ENCODE measurements around the gene DHRS12. TPM values are rescaled to one million over a fixed set of nuclear protein-coding genes. Genes with fewer than 3 reads are reported as not detected.

Gene DHRS12
- total and polyA plus RNA-seq, 2 donors from 2014 or later, result 20.4 to 36.1 TPM

- FAIRE-seq, result no peak
- H3K9ac ChIP-seq (ENCODE audit: low read length in 3 of 3), result no peak overlapping the region
- no peak overlapping the region for H3K27ac ChIP-seq (ENCODE audit: low read depth in 2 of 2, low read length in 2 of 2)
- H3K9me3 ChIP-seq (ENCODE audit: control insufficient read depth in 2 of 3, insufficient read depth in 1 of 3, low read length in 3 of 3), result no peaks in the 10 kb centered on the region
- peaks cover 0 to 2% (median 0%) of the 10 kb centered on the region in 3 donors for H3K4me1 ChIP-seq (ENCODE audit: control insufficient read depth in 2 of 3, insufficient read depth in 2 of 3, low read depth in 1 of 3, low read length in 3 of 3)
- intact Hi-C loops (cut with DNase I), result no loop called here
- no peak for TF ChIP-seq CTCF (IDR thresholded peaks at IDR 0.05; ENCODE audit: borderline replicate concordance, extremely low read depth, insufficient read depth)
- H3K4me3 ChIP-seq (ENCODE audit: low read length in 3 of 3), result no peak overlapping the region
- no peaks in the 10 kb centered on the region for H3K27me3 ChIP-seq (ENCODE audit: control insufficient read depth, insufficient read depth, low read length)
- H3K36me3 ChIP-seq (ENCODE audit: control insufficient read depth in 2 of 3, insufficient read depth in 3 of 3, low read length in 3 of 3), result no peaks in the 10 kb centered on the region
- DNase-seq, result no peak
These were observed 19.9 kb upstream of the DHRS12 start for GRCh38 chr13:51823863-51824262.

GRCh38 chr13:51823359-51823758, 19.4 kb upstream of the DHRS12 start:
- DNase-seq (peak in 1 of 5 donors; percentile 15), FAIRE-seq (no peak)
- peaks cover 0 to 2% (median 0%) of the 10 kb centered on the region in 3 donors for H3K4me1 ChIP-seq (ENCODE audit: control insufficient read depth in 2 of 3, insufficient read depth in 2 of 3, low read depth in 1 of 3, low read length in 3 of 3)
- H3K9ac ChIP-seq (ENCODE audit: low read length in 3 of 3), result no peak overlapping the region
- no peaks in the 10 kb centered on the region for H3K9me3 ChIP-seq (ENCODE audit: control insufficient read depth in 2 of 3, insufficient read depth in 1 of 3, low read length in 3 of 3)
- no peak overlapping the region for H3K27ac ChIP-seq (ENCODE audit: low read depth in 2 of 2, low read length in 2 of 2)
- TF ChIP-seq CTCF (IDR thresholded peaks at IDR 0.05; ENCODE audit: borderline replicate concordance, extremely low read depth, insufficient read depth), result no peak
- no peaks in the 10 kb centered on the region for H3K36me3 ChIP-seq (ENCODE audit: control insufficient read depth in 2 of 3, insufficient read depth in 3 of 3, low read length in 3 of 3)
- H3K4me3 ChIP-seq (ENCODE audit: low read length in 3 of 3), result no peak overlapping the region
- no peaks in the 10 kb centered on the region for H3K27me3 ChIP-seq (ENCODE audit: control insufficient read depth, insufficient read depth, low read length)
- intact Hi-C loops (cut with DNase I), result no loop called here

GRCh38 chr13:51822106-51822815, 18.3 kb upstream of the DHRS12 start:
- intact Hi-C loops (cut with DNase I), result no loop called here
- Histone ChIP-seq H3K27me3 (ENCODE audit: control insufficient read depth, insufficient read depth, low read length) (no peaks in the 10 kb centered on the region), H3K4me3 (ENCODE audit: low read length in 3 of 3) (no peak overlapping the region), H3K27ac (ENCODE audit: low read depth in 2 of 2, low read length in 2 of 2) (no peak overlapping the region), H3K9me3 (ENCODE audit: control insufficient read depth in 2 of 3, insufficient read depth in 1 of 3, low read length in 3 of 3) (no peaks in the 10 kb centered on the region), H3K4me1 (ENCODE audit: control insufficient read depth in 2 of 3, insufficient read depth in 2 of 3, low read depth in 1 of 3, low read length in 3 of 3) (peaks cover 0 to 2% (median 0%) of the 10 kb centered on the region in 3 donors), H3K9ac (ENCODE audit: low read length in 3 of 3) (no peak overlapping the region), H3K36me3 (ENCODE audit: control insufficient read depth in 2 of 3, insufficient read depth in 3 of 3, low read length in 3 of 3) (no peaks in the 10 kb centered on the region)
- FAIRE-seq, result no peak
- TF ChIP-seq CTCF (IDR thresholded peaks at IDR 0.05; ENCODE audit: borderline replicate concordance, extremely low read depth, insufficient read depth), result no peak
- no peak for DNase-seq

Measured in kidney (tissue), 14 donors.